H1 (cell line): ENCODE measurements around the gene BCAS3. TPM values are rescaled to one million over a fixed set of nuclear protein-coding genes. Genes with fewer than 3 reads are reported as not detected.

Source experiments
- CTCF ChIA-PET: fragments of 300-600 bp; sonication (Branson Sonifier 250); formaldehyde crosslinking; loops from one replicate; lab custom pipeline; 2021; ENCODE audit not compliant: partially characterized antibody; lab: Charles Lee
- POLR2A ChIA-PET: fragments of 300-600 bp; sonication (Branson Sonifier 250); formaldehyde crosslinking; loops from one replicate; lab custom pipeline; 2021; ENCODE audit warnings: inconsistent platforms; ENCODE audit not compliant: partially characterized antibody; lab: Charles Lee
- DNase-seq, 2 experiments: peaks; one replicate each; pipeline versions ENCODE4 v3.0.0 to v3.0.0-alpha.2; 2010 to 2022; ENCODE audit warnings: low spot score in 2 of 2, low read depth in 1 of 2, mixed read lengths in 1 of 2
- FAIRE-seq: peaks from 2 replicates; lab custom pipeline; 2011; peaks lifted over from hg19 to GRCh38; lab: Jason Lieb, UNC
- H2AFZ ChIP-seq: 2 replicates; pipeline ENCODE4 v1.8.1; 2012; ENCODE audit warnings: low read length, inconsistent platforms
- H2AK5ac ChIP-seq: 2 replicates; pipeline ENCODE4 v1.6.1; 2013; ENCODE audit warnings: low read depth, low read length
- H2BK120ac ChIP-seq: replicated peaks from 2 replicates; pipeline ENCODE3; 2013; ENCODE audit warnings: low read depth, low read length, inconsistent platforms
- H2BK12ac ChIP-seq: 2 replicates; pipeline ENCODE4 v1.6.1; 2013; ENCODE audit warnings: low read depth, low read length
- H2BK15ac ChIP-seq: 2 replicates; pipeline ENCODE4 v1.6.1; 2013; ENCODE audit warnings: low read length
- H2BK20ac ChIP-seq: 2 replicates; pipeline ENCODE4 v1.6.1; 2013; ENCODE audit warnings: low read length
- H2BK5ac ChIP-seq: 2 replicates; pipeline ENCODE4 v1.6.1; 2013; ENCODE audit warnings: low read depth, low read length
- H3K14ac ChIP-seq: 2 replicates; pipeline ENCODE4 v1.6.1; 2013; ENCODE audit warnings: inconsistent platforms; ENCODE audit not compliant: insufficient read length
- H3K18ac ChIP-seq: 2 replicates; pipeline ENCODE4 v1.6.1; 2013; ENCODE audit warnings: low read length; ENCODE audit errors: extremely low read depth
- H3K23ac ChIP-seq: 2 replicates; pipeline ENCODE4 v1.6.1; 2013; ENCODE audit warnings: inconsistent platforms; ENCODE audit not compliant: insufficient read length
- H3K23me2 ChIP-seq: 2 replicates; pipeline ENCODE4 v1.6.1; 2013; ENCODE audit warnings: low read depth, low read length
- H3K27ac ChIP-seq: 2 replicates; pipeline ENCODE4 v1.6.1; 2011; ENCODE audit warnings: low read depth, low read length, inconsistent platforms
- H3K27me3 ChIP-seq, 4 experiments: replicated peaks in 1 of 4; 1 replicate in 1 of 4; 2 replicates in 3 of 4; pipeline versions ENCODE4 v1.6.1 to v1.8.1; 2011 to 2013; ENCODE audit warnings: low read length in 3 of 4, mild to moderate bottlenecking in 3 of 4, inconsistent platforms in 2 of 4, mixed read lengths in 2 of 4, moderate library complexity in 1 of 4; ENCODE audit not compliant: control insufficient read depth in 3 of 4, insufficient read depth in 3 of 4; ENCODE audit errors: extremely low read depth in 1 of 4
- H3K36me3 ChIP-seq, 4 experiments: 2 replicates each; pipeline versions ENCODE4 v1.6.1 to v1.8.1; 2011 to 2013; ENCODE audit warnings: mild to moderate bottlenecking in 4 of 4, low read length in 3 of 4, moderate library complexity in 2 of 4, control low read depth in 1 of 4, inconsistent platforms in 1 of 4; ENCODE audit not compliant: insufficient read depth in 4 of 4, control insufficient read depth in 2 of 4
- H3K4ac ChIP-seq: replicated peaks from 2 replicates; pipeline ENCODE3; 2013; ENCODE audit warnings: low read length, low read depth, mixed read lengths, inconsistent platforms; ENCODE audit not compliant: insufficient read length
- H3K4me1 ChIP-seq, 4 experiments: replicated peaks in 1 of 4; 1 replicate in 1 of 4; 2 replicates in 3 of 4; pipeline versions ENCODE4 v1.6.1 to v1.8.1; 2011 to 2013; ENCODE audit warnings: low read length in 3 of 4, inconsistent platforms in 2 of 4, mixed read lengths in 1 of 4; ENCODE audit not compliant: insufficient read depth in 4 of 4, control insufficient read depth in 3 of 4
- H3K4me2 ChIP-seq, 2 experiments: 2 replicates each; pipeline versions ENCODE4 v1.6.1 to v1.8.1; 2011 to 2013; ENCODE audit warnings: low read depth in 2 of 2, low read length in 2 of 2, control low read depth in 1 of 2, inconsistent platforms in 1 of 2, mild to moderate bottlenecking in 1 of 2; ENCODE audit not compliant: insufficient read depth in 1 of 2
- H3K4me3 ChIP-seq, 4 experiments: fragments of 200-600, 300-600 bp in 1 of 4; sonication (generic), shearing (Covaris generic), sonication (Bioruptor Twin) in 1 of 4; 2 replicates each; pipeline versions ENCODE4 v1.5.1 to v1.8.1; 2011 to 2016; ENCODE audit warnings: low read length in 4 of 4, low read depth in 3 of 4, control low read depth in 2 of 4, inconsistent platforms in 2 of 4, mild to moderate bottlenecking in 2 of 4, mixed read lengths in 1 of 4, moderate library complexity in 1 of 4; ENCODE audit not compliant: insufficient read depth in 2 of 4; ENCODE audit errors: extremely low read depth in 1 of 4
- H3K56ac ChIP-seq: replicated peaks from 2 replicates; pipeline ENCODE3; 2013; ENCODE audit warnings: low read depth, mild to moderate bottlenecking, mixed read lengths, low read length, inconsistent platforms; ENCODE audit not compliant: insufficient read length
- H3K79me1 ChIP-seq: 2 replicates; pipeline ENCODE4 v1.6.1; 2013; ENCODE audit warnings: low read depth, low read length, control low read depth
- H3K79me2 ChIP-seq, 2 experiments: 2 replicates each; pipeline versions ENCODE4 v1.6.1 to v1.8.1; 2012 to 2013; ENCODE audit warnings: low read length in 2 of 2, mild to moderate bottlenecking in 2 of 2, inconsistent platforms in 1 of 2; ENCODE audit not compliant: insufficient read depth in 2 of 2, control insufficient read depth in 1 of 2
- H3K9ac ChIP-seq, 4 experiments: replicated peaks in 1 of 4; 1 replicate in 1 of 4; 2 replicates in 3 of 4; pipeline versions ENCODE4 v1.6.1 to v1.8.1; 2011 to 2013; ENCODE audit warnings: low read depth in 3 of 4, low read length in 3 of 4, control low read depth in 2 of 4, mild to moderate bottlenecking in 2 of 4, moderate library complexity in 2 of 4, inconsistent platforms in 1 of 4; ENCODE audit errors: extremely low read depth in 1 of 4
- H3K9me3 ChIP-seq, 2 experiments: 2 replicates each; pipeline versions ENCODE4 v1.6.1 to v1.8.1; 2012 to 2013; ENCODE audit warnings: mild to moderate bottlenecking in 2 of 2, moderate library complexity in 2 of 2, control low read depth in 1 of 2, inconsistent platforms in 1 of 2, low read depth in 1 of 2, low read length in 1 of 2, mixed read lengths in 1 of 2; ENCODE audit not compliant: insufficient read depth in 2 of 2
- H4K20me1 ChIP-seq, 2 experiments: replicated peaks in 1 of 2; 2 replicates each; pipeline versions ENCODE3 to v1.8.1; 2011 to 2013; ENCODE audit warnings: inconsistent platforms in 2 of 2, low read length in 2 of 2, mild to moderate bottlenecking in 1 of 2; ENCODE audit not compliant: insufficient read depth in 2 of 2, control insufficient read depth in 1 of 2
- H4K5ac ChIP-seq: 2 replicates; pipeline ENCODE4 v1.6.1; 2013; ENCODE audit warnings: low read length, low read depth, mixed read lengths, inconsistent platforms; ENCODE audit not compliant: insufficient read length
- H4K8ac ChIP-seq: 2 replicates; pipeline ENCODE4 v1.8.0; 2013; ENCODE audit warnings: mild to moderate bottlenecking, moderate library complexity, low read length, inconsistent platforms; ENCODE audit not compliant: insufficient read depth; ENCODE audit errors: extremely low read depth
- H4K91ac ChIP-seq: replicated peaks from 2 replicates; pipeline ENCODE3; 2013; ENCODE audit warnings: low read length, mixed read lengths, inconsistent platforms; ENCODE audit not compliant: insufficient read length
- BRCA1 ChIP-seq: IDR thresholded peaks from 2 replicates; pipeline ENCODE4 v1.6.1; 2012; ENCODE audit warnings: low read depth, low read length, improper control_type of control experiment
- GTF2F1 ChIP-seq: IDR thresholded peaks from 2 replicates; pipeline ENCODE4 v1.6.1; 2012; ENCODE audit warnings: low read depth, low read length, improper control_type of control experiment, borderline replicate concordance
- NRF1 ChIP-seq: IDR thresholded peaks from 2 replicates; pipeline ENCODE4 v1.6.1; 2011; ENCODE audit warnings: mild to moderate bottlenecking, low read depth, low read length, improper control_type of control experiment
- WGBS, 2 experiments: shearing (Covaris generic) in 1 of 2; methylation state at CpG; one replicate each; pipeline versions ENCODE4 v1.1.6 to v1.1.7; 2013 to 2015; ENCODE audit warnings: low lambda C conversion rate in 2 of 2, mixed read lengths in 2 of 2, inconsistent platforms in 1 of 2, low coverage in 1 of 2, missing lambda C conversion rate in 1 of 2; ENCODE audit not compliant: insufficient replicate concordance in 2 of 2, insufficient coverage in 1 of 2, insufficient read length in 1 of 2; ENCODE audit errors: extremely low coverage in 1 of 2, missing lambda C conversion rate in 1 of 2; 5-methylcytosine and 5-hydroxymethylcytosine counted together
- polyA plus RNA-seq, 7 experiments: library from polyadenylated mRNA; depleted of rRNA in 3 of 7; stranded (reverse) in 5 of 7; unstranded in 2 of 7; fragments of >200 nt in 5 of 7; fragments of 200-250 nt in 2 of 7; gene quantifications; 1 replicate in 5 of 7; 2 replicates in 1 of 7; 4 replicates in 1 of 7; pipeline versions ENCODE4 v1.2.1 to v1.2.3, GENCODE V29; 2011 to 2013; ENCODE audit warnings: missing spikeins in 2 of 7, mixed read lengths in 2 of 7
- total RNA-seq: library from RNA; stranded (reverse); fragmentation: NEBNext Ultra II Directional; extraction: Animal tissue kit (Norgen Biotek cat#: 25700); gene quantifications from 2 replicates; pipeline ENCODE4 v1.2.1, GENCODE V29; 2021

The BCAS3 gene
- total and polyA plus RNA-seq, 2 of the 8 experiments (the other 6 are each of a cell fraction or from before 2014, with no cell fraction given), result 9.9 to 13.3 TPM

DNA sequence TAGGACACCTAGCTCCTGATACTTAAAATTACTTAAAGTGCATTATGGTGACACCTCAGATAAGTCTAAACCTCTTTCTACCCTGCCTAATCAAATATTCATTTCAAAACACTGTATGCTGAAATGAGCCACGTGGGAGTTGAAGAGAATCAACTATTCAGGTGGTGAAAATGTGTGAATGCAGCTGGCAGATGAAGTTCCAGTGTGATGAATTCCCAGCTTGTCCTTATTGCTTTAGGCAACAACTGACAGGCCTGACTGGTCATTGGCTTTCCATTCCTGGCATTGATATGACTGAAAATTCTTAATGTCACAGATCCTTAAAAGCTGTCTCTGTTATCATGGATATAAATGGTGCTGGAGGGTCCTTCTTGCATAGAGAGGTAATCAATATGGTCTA, 420.1 kb downstream of the BCAS3 start:
- H2BK12ac ChIP-seq, result no peak overlapping the region
- no peak overlapping the region for H3K27ac ChIP-seq
- no peak overlapping the region for H4K5ac ChIP-seq
- H4K20me1 ChIP-seq, result no peaks in the 10 kb centered on the region
- no peak overlapping the region for H2AFZ ChIP-seq
- no peak overlapping the region for H3K56ac ChIP-seq
- H2BK120ac ChIP-seq, result no peak overlapping the region
- ChIA-PET POLR2A (no interaction called here), CTCF (no interaction called here)
- H3K18ac ChIP-seq, result no peak overlapping the region
- H2BK20ac ChIP-seq, result no peak overlapping the region
- H3K23me2 ChIP-seq, result no peaks in the 10 kb centered on the region
- no peak overlapping the region for H3K9ac ChIP-seq
- H3K4ac ChIP-seq, result no peak overlapping the region
- H3K14ac ChIP-seq, result no peak overlapping the region
- FAIRE-seq, result no peak
- DNase-seq, result no peak
- no peaks in the 10 kb centered on the region for H3K4me1 ChIP-seq
- no peak overlapping the region for H2BK5ac ChIP-seq
- 78% methylated on average over 1 of the region's 1 CpG; no CpG with 5 or more reads in 1 of the 2 experiments for WGBS, 2 experiments
- no peaks in the 10 kb centered on the region for H3K27me3 ChIP-seq
- H3K4me3 ChIP-seq, result no peak overlapping the region
- H3K79me2 ChIP-seq, result no peaks in the 10 kb centered on the region
- no peaks in the 10 kb centered on the region for H3K9me3 ChIP-seq
- H3K36me3 ChIP-seq, result no peaks in the 10 kb centered on the region
- H4K91ac ChIP-seq, result no peak overlapping the region
- H2BK15ac ChIP-seq, result no peak overlapping the region
- H3K79me1 ChIP-seq, result no peaks in the 10 kb centered on the region
- H2AK5ac ChIP-seq, result no peak overlapping the region
- TF ChIP-seq NRF1, result no peak
- no peak for TF ChIP-seq BRCA1
- TF ChIP-seq GTF2F1, result no peak
- TF ChIP-seq, all 59 proteins: peak for 0
- Histone ChIP-seq H3K23ac (no peak overlapping the region), H4K8ac (no peak overlapping the region), H3K4me2 (no peak overlapping the region)
